Measurements from ENCODE around the gene CDKAL1. TPM values are rescaled to one million over a fixed set of nuclear protein-coding genes. Genes with fewer than 3 reads are reported as not detected.

CDKAL1 gene
- total and polyA plus RNA-seq, 9 of the 15 experiments (the other 6 are each of a cell fraction or from before 2014, with no cell fraction given), result 11.2 to 36.3 (median 20.1) TPM

DNA sequence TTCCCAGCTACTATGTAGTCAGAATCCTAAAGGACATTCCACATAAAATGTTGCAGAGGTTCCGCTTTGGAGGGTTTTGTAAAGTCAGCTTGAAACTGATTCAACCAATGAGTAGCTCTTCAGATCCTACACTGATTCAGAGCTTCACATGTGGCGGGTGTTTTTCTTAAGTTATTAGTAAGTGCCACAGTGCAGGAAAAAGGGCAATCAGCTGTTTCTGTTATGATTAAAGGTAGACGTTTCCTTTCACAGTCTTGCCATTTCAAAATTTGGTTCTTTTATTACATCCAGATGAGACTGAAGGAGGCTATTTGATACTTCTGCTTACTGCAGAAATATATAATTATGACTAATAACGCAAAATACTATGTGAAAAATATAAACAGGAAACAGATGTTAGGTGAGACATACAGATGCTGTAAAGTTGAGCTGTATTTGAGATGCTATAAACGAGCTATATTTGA is 443.9 kb downstream of the CDKAL1 start:
- Histone ChIP-seq H3K27ac (ENCODE audit: extremely low read depth, low read depth, low read length) (no peak overlapping the region), H3K4me3 (no peak overlapping the region), H3K27me3 (ENCODE audit: control insufficient read depth in 2 of 2, insufficient read depth in 2 of 2, low read length in 2 of 2) (no peaks in the 10 kb centered on the region), H3K9me1 (ENCODE audit: control insufficient read depth, insufficient read depth, low read length) (no peaks in the 10 kb centered on the region), H2AFZ (ENCODE audit: low read depth, low read length) (no peak overlapping the region), H3K36me3 (ENCODE audit: control insufficient read depth, insufficient read depth, low read length) (no peaks in the 10 kb centered on the region), H3K4me2 (ENCODE audit: insufficient read depth, low read length) (no peak overlapping the region), H3K9ac (ENCODE audit: insufficient read depth in 1 of 2, low read depth in 2 of 2, low read length in 2 of 2) (no peak overlapping the region), H3K79me2 (ENCODE audit: control insufficient read depth, insufficient read depth, low read length) (no peaks in the 10 kb centered on the region), H3K4me1 (replicated peaks in 1 of 2; ENCODE audit: control insufficient read depth in 2 of 2, insufficient read depth in 2 of 2, low read length in 2 of 2) (no peaks in the 10 kb centered on the region), H3K9me3 (replicated peaks; ENCODE audit: control insufficient read depth, insufficient read depth, low read depth, low read length) (no peaks in the 10 kb centered on the region), H4K20me1 (replicated peaks; ENCODE audit: control insufficient read depth, insufficient read depth, low read length) (no peaks in the 10 kb centered on the region)
- ATAC-seq, result no peak
- in situ Hi-C loops (cut with MboI), result no loop called here
- intact Hi-C loops (cut with micrococcal nuclease), result no loop called here
- no TSS peak for BruUV-seq (replicated peaks)
- WGBS (ENCODE audit: insufficient coverage, low coverage, missing lambda C conversion rate), result 43% methylated on average over 5 of the region's 5 CpGs
- CTCF ChIA-PET (ENCODE audit: low intra/inter-chr PET ratio), result no interaction called here
- POLR2A ChIA-PET, result interaction anchor here (0.6 to 1.1 kb wide), 2 partner anchors 80 to 380 kb away, joined by 3 read pairs; no protein-coding TSS in a partner anchor
- no peak for DNase-seq (ENCODE audit: extremely low read depth in 1 of 4, low spot score in 3 of 4)
- no peak for TF ChIP-seq RBM17 (IDR thresholded peaks at IDR 0.05; ENCODE audit: borderline replicate concordance, low read depth, low read length)
- TF ChIP-seq NEUROD1 (IDR thresholded peaks at IDR 0.05; ENCODE audit: borderline replicate concordance, low read depth, low read length, partially characterized antibody), result no peak
- TF ChIP-seq BRD9 (IDR thresholded peaks at IDR 0.05; ENCODE audit: low read depth, partially characterized antibody), result no peak
- TF ChIP-seq KDM5B (IDR thresholded peaks at IDR 0.05; ENCODE audit: insufficient replicate concordance, low read depth, low read length), result no peak
- no peak for TF ChIP-seq ZNF239 (CRISPR knock-in tag; IDR thresholded peaks at IDR 0.05)
- no peak for FAIRE-seq

DNA sequence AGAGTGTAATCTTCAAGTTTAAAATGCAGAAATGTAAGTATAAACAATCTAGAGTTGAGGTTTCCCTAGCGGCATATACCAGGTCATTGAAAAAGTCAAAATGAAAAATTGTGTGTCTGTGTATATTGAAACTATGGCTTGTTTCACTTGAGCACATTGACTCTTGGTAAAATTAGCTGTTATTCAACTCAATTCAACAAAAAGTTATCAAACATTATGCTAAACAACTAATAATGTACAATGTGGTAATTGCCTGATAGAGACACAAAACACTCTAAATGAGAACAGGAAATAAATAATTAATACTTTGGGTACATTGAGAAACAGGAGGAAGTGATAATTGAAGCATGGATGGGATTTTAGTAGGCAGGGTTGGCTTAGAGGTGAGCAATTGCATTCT is 444.8 kb downstream of the CDKAL1 start:
- no TSS peak for BruUV-seq (replicated peaks)
- Histone ChIP-seq H3K9me1 (ENCODE audit: control insufficient read depth, insufficient read depth, low read length) (no peaks in the 10 kb centered on the region), H3K79me2 (ENCODE audit: control insufficient read depth, insufficient read depth, low read length) (no peaks in the 10 kb centered on the region), H3K27me3 (ENCODE audit: control insufficient read depth in 2 of 2, insufficient read depth in 2 of 2, low read length in 2 of 2) (no peaks in the 10 kb centered on the region), H2AFZ (ENCODE audit: low read depth, low read length) (no peak overlapping the region), H4K20me1 (replicated peaks; ENCODE audit: control insufficient read depth, insufficient read depth, low read length) (no peaks in the 10 kb centered on the region), H3K9me3 (replicated peaks; ENCODE audit: control insufficient read depth, insufficient read depth, low read depth, low read length) (no peaks in the 10 kb centered on the region), H3K4me3 (no peak overlapping the region), H3K4me1 (replicated peaks in 1 of 2; ENCODE audit: control insufficient read depth in 2 of 2, insufficient read depth in 2 of 2, low read length in 2 of 2) (no peaks in the 10 kb centered on the region), H3K4me2 (ENCODE audit: insufficient read depth, low read length) (no peak overlapping the region), H3K9ac (ENCODE audit: insufficient read depth in 1 of 2, low read depth in 2 of 2, low read length in 2 of 2) (no peak overlapping the region), H3K36me3 (ENCODE audit: control insufficient read depth, insufficient read depth, low read length) (no peaks in the 10 kb centered on the region), H3K27ac (ENCODE audit: extremely low read depth, low read depth, low read length) (no peak overlapping the region)
- intact Hi-C loops (cut with micrococcal nuclease), result no loop called here
- ATAC-seq (no peak), DNase-seq (ENCODE audit: extremely low read depth in 1 of 4, low spot score in 3 of 4) (no peak), FAIRE-seq (no peak)
- TF ChIP-seq, protein P1, sequence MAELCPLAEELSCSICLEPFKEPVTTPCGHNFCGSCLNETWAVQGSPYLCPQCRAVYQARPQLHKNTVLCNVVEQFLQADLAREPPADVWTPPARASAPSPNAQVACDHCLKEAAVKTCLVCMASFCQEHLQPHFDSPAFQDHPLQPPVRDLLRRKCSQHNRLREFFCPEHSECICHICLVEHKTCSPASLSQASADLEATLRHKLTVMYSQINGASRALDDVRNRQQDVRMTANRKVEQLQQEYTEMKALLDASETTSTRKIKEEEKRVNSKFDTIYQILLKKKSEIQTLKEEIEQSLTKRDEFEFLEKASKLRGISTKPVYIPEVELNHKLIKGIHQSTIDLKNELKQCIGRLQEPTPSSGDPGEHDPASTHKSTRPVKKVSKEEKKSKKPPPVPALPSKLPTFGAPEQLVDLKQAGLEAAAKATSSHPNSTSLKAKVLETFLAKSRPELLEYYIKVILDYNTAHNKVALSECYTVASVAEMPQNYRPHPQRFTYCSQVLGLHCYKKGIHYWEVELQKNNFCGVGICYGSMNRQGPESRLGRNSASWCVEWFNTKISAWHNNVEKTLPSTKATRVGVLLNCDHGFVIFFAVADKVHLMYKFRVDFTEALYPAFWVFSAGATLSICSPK (IDR thresholded peaks at IDR 0.05; ENCODE audit: borderline replicate concordance), result no peak
- TF ChIP-seq, protein P2, sequence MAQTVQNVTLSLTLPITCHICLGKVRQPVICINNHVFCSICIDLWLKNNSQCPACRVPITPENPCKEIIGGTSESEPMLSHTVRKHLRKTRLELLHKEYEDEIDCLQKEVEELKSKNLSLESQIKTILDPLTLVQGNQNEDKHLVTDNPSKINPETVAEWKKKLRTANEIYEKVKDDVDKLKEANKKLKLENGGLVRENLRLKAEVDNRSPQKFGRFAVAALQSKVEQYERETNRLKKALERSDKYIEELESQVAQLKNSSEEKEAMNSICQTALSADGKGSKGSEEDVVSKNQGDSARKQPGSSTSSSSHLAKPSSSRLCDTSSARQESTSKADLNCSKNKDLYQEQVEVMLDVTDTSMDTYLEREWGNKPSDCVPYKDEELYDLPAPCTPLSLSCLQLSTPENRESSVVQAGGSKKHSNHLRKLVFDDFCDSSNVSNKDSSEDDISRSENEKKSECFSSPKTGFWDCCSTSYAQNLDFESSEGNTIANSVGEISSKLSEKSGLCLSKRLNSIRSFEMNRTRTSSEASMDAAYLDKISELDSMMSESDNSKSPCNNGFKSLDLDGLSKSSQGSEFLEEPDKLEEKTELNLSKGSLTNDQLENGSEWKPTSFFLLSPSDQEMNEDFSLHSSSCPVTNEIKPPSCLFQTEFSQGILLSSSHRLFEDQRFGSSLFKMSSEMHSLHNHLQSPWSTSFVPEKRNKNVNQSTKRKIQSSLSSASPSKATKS (CRISPR knock-in tag; IDR thresholded peaks at IDR 0.05), result no peak
- no peak for TF ChIP-seq LEF1 (IDR thresholded peaks at IDR 0.05)
- in situ Hi-C loops (cut with MboI), result no loop called here
- WGBS (ENCODE audit: insufficient coverage, low coverage, missing lambda C conversion rate), result 58% methylated on average over 1 of the region's 1 CpG
- ChIA-PET CTCF (ENCODE audit: low intra/inter-chr PET ratio) (no interaction called here), POLR2A (no interaction called here)

Measured in K562 (cell line).